HFF-Myc (cell line): Measurements from ENCODE around the gene MPV17.

Experiments used
- DNase-seq: peaks from one replicate; pipeline ENCODE4 v3.0.0-alpha.2; 2011; ENCODE audit warnings: low read depth; ENCODE audit errors: extremely low read depth
- H3K4me3 ChIP-seq: replicated peaks from 2 replicates; pipeline ENCODE4 v1.5.1; 2011; ENCODE audit warnings: low read depth, mild to moderate bottlenecking, control low read depth, low read length
- CTCF ChIP-seq: IDR thresholded peaks from 2 replicates; pipeline ENCODE4 v1.5.1; 2012; ENCODE audit warnings: mild to moderate bottlenecking, low read depth, low read length, control low read depth; ENCODE audit errors: missing control alignments

The MPV17 gene

DNA sequence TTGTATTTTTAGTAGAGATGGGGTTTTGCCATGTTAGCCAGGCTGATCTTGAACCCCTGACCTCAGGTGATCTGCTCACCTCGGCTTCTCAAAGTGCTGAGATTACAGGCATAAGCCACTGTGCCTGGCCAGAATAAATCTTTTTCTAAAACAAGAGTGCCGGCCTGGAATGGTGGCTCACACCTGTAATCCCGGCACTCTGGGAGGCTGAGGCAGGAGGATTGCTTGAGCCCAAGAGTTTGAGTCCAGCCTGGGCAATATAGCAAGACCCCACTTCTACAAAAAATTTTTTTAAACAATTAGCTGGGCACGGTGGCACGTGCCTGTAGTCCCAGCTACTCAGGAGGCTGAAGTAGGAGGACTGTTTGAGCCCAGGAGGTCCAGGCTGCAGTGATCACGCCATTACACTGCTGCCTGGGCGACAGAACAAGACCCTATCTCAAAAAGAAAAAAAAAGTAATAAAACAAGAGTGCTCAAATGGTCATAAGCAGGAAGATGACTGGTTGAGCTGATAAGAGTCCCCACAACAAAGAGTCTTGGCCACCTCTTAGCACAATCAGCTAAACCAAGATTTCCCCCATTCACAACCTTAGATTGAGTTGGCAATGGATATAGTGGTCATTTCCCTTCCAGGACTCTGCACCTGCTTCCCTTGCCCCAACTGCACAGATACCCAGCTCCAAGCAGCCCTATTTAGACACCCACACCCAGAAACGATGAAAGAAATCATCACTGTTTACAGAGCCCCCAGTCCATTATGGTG lies 8.8 kb downstream of the MPV17 start:
- DNase-seq: no peak
- no peak for TF ChIP-seq CTCF

DNA sequence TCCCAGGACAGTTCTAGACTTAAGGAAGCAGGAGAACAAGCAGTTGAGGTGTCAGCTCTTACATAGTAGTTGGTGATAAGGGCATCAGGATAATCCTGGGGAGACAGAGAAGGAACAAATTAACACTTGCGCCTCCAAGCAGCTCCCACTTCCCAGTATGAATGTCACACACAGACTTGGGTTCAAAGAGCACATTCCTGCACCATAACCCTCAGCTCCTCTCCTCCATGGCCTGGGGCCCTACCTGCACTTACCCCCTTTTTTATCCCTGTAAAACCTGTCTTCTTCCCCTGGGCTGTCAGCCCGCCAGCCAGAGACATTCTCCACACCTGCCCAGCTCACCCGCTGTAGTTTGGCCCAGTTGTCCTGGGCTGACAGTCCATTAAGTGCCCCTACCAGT lies 10.7 kb downstream of the MPV17 start:
- DNase-seq: no peak
- H3K4me3 ChIP-seq: no peak overlapping the region
- no peak for TF ChIP-seq CTCF

More for the DNA sequence above, 8.8 kb downstream of the MPV17 start:
- no peak overlapping the region for H3K4me3 ChIP-seq

- no peak for TF ChIP-seq CTCF
- no peak overlapping the region for H3K4me3 ChIP-seq
- DNase-seq: no peak
Measured at GRCh38 chr2:27309651-27310050, 13.2 kb downstream of the MPV17 start.

DNA sequence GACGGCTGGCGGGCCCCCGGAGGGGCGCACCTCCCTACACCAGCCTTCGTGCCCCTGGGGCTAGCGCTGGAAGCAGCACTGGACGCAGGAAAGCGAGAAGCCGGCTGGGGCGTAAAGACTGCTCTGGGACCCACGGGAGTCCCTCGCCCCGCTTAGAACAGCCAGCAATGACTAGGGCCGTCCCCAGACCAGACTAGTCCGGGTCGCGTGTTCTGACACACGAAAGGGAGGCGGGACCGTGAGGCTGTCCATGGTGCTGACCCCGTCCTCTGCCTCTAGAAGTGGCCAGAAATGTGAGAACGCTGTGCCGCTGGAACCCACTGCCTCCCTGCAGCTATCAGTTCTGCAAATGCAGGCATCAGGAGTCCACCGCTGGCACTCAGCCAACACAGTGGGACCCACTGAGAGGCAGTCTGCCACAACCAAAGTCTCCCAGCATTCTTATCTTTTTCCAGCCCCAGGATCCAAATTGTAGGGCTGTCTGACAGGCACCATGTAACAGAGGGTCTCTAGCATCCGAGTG lies 14.5 kb downstream of the MPV17 start, which contains the start of gene UCN:
Gene UCN (minus strand): TSS at position 87 of the 523 bp plus-strand sequence. CDS start 550 bp downstream, outside the sequence.
- DNase-seq: no peak
- no peak within 1 kb of the TSS for H3K4me3 ChIP-seq
- TF ChIP-seq CTCF: no peak

DNA sequence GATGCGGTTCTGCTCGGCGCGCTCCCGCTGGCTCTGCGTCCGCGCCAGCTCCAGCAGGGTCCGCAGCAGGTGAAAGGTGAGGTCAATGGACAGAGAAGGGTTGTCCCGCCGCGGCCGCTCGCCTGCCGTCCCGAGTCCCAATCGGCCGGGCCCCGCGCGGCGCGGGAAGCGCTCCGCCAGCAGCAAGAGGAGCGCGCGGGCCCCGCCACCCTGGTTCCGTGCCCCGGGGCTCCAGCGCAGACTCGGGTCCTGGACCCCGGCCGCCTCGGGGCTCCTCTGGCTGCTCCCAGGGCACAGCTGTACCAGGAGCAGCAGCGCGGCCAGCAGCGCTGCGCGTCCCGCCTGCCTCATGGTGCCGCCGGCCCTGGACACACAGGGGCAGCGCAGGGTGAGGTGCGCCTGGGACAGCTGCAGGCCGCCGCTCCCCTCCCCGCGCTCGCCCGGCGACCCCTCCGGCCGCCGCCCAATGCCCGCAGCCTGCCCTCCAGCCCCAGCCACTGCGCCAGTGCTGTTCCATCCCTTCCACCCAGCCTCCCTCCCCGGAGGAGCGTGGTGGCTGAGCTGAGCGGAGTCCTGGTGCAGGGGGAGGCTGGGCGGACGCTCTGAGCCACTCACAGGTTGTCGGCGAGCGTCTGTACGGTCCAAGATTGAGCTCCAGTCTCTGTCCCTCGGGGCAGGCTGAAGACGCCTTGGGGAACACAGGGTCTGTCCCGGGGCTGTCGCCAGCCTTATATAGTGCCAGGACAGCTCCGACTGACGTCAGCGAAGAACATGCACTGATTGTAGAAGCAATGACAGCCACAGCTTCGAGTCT lies 15.1 kb downstream of the MPV17 start:
- TF ChIP-seq CTCF: no peak
- no peak overlapping the region for H3K4me3 ChIP-seq
- no peak for DNase-seq

DNA sequence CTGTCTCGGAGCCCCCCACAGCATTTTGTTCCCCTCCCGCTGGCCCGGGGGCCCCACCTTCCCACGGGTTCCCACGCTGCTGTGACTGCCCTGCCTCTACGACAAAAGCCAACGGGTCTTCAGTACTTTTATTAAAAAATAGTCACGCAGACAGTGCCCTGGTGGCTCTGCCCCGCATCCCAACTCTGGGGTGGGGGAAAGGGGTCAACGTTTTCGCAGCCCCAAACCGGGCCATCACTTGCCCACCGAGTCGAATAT lies 15.7 kb downstream of the MPV17 start:
- no peak overlapping the region for H3K4me3 ChIP-seq
- no peak for TF ChIP-seq CTCF
- no peak for DNase-seq
